ENCODE results near the gene ANKRD44. TPM values are rescaled to one million over a fixed set of nuclear protein-coding genes. Genes with fewer than 3 reads are reported as not detected.
"Not testable (repeated sequence)": the region's sequence is repeated elsewhere in the genome, so short reads cannot be mapped to it uniquely, and the experiment has no call there.

The ANKRD44 gene
- total RNA-seq, 1 donor from 2014 or later: 16.9 TPM

- no peak for DNase-seq (ENCODE audit: low read depth)
Measured at GRCh38 chr2:197031803-197032202, 278.8 kb downstream of the ANKRD44 start.

DNA sequence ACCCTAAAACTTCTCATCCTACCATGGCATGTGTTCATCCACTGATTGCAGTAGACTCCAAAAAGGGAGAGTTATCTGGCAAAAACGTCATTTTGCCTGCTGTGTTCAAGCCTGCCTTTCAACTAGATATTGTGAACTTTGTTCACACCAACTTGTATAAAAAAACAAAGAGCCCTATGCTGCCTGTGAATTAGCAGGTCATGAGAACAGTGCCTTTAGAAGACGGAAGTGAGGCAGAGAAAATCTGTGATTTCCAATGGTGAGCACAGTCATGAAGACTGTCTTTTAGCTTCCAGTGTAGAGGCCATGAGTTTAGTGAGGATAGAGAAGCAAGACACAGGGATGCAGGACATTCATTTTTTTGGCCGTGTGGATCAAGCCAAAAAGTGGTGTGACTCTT, 280.5 kb downstream of the ANKRD44 start:
- DNase-seq (ENCODE audit: low read depth): no peak

DNA sequence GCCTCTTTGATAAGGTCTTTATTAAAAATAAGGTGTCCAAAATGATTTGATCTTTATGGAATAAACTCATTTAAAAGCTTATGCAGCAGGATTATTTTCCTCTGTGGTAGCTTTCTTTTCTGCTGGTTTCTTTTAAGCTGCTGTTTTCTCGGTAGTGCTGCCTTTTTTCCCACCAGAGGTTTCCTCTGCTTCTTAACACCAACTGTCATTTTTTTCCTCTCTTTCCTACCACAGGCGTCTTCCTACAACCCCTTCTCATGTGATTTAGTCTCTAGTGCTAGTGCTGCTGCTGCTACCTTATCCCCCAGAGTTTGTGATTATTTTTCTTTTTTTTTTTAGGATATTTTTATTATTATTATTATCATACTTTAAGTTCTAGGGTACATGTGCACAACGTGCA, 281.9 kb downstream of the ANKRD44 start:
- no peak for DNase-seq (ENCODE audit: low read depth)

DNA sequence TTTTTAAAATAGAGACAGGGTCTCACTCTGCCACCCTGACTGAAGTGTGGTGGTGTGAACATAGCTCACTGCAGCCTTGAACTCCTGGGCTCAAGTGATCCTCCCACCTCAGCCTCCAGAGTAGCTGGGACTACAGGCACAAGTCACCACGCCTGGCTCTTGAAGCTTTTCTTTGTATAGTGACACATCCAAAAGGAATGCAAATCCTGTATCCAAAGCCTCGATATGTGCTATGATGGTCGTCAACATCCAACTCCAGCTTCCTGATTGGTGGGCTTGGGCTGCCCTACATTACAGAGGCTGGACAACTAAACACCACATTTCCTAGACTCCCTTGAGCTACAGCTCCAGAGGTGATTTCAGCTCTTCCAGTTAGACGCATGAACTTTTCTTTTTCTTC, 282.4 kb downstream of the ANKRD44 start:
- peak; percentile 65 for DNase-seq (ENCODE audit: low read depth)

- no peak for DNase-seq (ENCODE audit: low read depth)
Measured at GRCh38 chr2:197024206-197024605, 286.4 kb downstream of the ANKRD44 start.

GRCh38 chr2:197020921-197021320, 289.7 kb downstream of the ANKRD44 start:
- DNase-seq (ENCODE audit: low read depth): not testable (repeated sequence)

GRCh38 chr2:197013098-197013497, 297.5 kb downstream of the ANKRD44 start:
- no peak for DNase-seq (ENCODE audit: low read depth)

DNA sequence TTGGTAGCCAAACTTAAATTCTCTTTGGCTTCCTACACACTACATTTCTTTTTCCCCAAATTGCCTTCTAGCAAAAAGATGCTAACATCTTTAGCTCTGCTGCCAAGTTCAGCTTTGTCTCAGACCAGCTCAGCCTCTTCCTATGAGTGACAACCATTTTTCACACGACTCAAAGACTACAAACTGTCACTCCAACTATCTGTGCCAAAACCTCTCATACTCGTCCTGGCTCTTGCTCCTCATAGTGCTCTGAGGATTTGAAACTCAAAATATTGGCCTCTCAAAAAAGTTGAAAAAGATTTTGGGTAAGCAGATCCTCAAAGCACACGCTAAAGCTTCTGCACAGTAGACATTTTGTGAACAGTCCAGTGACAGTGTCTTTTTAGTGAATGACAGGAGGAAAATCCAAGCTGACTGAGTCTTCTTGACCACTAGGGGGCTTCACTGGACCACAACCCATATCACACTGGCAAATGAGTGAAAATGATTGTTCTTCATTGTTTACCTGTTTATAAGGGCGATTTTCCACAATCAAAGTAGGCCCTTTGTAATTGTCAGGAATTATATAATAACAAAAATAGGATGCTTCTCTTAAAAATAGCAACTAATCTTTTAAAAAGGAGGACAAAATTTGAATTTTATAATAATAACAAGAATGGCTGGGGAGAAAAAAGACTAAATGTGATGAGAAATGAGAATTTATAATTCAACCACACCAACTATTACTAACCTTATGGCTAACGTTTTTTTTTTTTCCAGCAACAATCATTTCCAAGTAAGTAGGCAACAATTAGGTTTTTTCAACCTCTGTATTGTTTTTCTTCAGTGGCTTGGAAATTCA, 298.6 kb downstream of the ANKRD44 start:
- DNase-seq (ENCODE audit: low read depth): peak; percentile 55

DNA sequence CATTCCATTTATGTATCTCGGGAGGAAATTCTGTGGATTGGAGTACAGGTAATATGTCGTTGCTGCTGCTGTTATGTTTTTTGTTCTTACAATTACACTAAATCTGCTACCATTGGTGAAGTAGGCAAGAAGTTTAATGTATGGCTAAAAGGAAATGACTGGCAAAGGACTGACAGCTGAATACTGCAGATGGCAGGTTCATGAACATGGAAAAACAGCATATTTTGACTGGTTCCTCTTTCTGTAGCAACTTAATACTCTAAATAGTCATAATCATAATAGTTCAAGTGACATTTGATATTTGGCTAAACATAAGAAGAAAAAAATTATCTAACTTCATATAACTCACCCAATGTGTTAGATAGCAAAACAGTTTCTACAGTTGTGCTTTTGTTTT, 299.6 kb downstream of the ANKRD44 start:
- DNase-seq (ENCODE audit: low read depth): no peak

GRCh38 chr2:197010200-197011020, 300.2 kb downstream of the ANKRD44 start:
- DNase-seq (ENCODE audit: low read depth): peak; percentile 23

GRCh38 chr2:197008741-197009341, 301.7 kb downstream of the ANKRD44 start:
- not testable (repeated sequence) for DNase-seq (ENCODE audit: low read depth)

GRCh38 chr2:197007716-197008628, 302.6 kb downstream of the ANKRD44 start:
- peak; percentile 65 for DNase-seq (ENCODE audit: low read depth)

DNA sequence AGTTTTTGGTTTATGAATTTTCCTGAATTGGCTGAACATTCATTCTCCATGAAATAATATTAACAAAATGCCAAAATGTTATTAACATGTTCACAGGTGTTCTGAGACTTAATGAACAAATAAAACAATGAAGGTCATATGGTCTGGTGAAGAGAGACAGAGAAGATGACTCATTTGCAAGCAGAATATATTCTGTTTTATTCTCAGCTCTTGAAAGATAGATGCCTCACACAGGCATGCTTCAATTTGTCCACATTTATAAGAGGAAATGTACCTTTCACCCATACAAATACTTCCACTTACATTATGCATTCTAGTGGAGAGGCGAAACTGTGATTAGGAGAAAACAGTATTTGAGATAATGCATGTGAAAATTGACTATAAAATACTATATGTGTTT, 308.7 kb downstream of the ANKRD44 start:
- DNase-seq (ENCODE audit: low read depth): peak; percentile 26

DNA sequence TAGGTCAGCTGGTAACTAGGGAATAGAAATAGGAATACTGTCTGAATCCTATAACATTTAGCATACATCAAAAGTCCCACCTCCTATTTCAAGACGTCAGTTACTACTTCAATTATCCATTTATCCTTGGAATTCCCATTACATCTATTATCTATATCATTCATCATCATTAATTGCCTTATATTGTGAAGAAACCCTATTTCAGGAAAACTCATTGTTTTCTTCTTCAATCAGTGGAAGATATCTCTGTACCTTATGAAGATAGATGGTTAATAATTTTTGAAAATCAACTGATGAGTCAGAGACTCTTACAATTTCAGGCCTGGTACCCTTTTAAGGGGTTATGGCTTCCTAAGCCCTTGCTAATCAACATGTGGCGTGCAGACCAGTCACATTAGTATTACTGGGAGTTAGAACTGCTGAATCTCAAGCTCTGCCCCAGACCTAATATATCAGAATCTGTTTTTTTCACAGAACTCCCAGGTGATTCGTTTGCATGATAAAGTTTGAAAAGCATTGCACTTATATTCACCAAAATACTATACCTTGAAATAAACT, 314.7 kb downstream of the ANKRD44 start:
- no peak for DNase-seq (ENCODE audit: low read depth)

DNA sequence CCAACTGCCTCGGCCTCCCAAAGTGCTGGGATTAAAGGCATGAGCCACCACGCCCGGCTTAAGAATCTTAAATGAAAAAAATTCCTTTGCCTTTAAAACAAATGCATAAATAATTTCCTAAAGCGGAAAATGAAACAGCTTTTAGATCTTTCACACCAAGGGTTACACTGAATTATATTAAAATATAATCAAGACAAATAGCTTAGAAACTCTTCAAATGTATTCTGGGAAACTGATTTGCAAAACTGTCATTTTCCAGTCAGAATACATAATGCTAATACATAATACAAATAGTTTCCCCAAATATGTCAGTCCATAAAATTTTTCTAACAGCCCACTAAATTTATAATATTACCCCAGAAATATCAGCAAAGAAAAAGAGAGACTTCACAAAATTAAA, 315.8 kb downstream of the ANKRD44 start:
- no peak for DNase-seq (ENCODE audit: low read depth)

DNA sequence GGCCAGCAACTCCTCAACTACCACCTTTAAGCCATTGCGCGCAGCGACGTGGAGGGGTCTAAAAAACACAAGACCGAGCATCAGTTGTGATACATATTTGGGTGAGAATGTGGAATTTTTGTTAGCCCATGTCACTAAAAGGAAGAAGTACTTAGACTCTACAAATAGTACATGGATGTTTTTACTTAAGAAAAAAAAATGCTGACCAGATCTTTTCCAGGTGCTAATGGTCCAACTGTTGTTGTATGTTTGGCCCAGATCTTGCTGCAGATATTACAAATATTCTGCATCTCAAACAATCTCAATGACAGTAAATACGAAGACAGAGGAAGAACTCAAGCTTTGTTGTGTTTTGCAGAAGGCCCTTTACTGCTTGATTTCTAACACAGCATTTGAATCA, 317.0 kb downstream of the ANKRD44 start:
- no peak for DNase-seq (ENCODE audit: low read depth)

DNA sequence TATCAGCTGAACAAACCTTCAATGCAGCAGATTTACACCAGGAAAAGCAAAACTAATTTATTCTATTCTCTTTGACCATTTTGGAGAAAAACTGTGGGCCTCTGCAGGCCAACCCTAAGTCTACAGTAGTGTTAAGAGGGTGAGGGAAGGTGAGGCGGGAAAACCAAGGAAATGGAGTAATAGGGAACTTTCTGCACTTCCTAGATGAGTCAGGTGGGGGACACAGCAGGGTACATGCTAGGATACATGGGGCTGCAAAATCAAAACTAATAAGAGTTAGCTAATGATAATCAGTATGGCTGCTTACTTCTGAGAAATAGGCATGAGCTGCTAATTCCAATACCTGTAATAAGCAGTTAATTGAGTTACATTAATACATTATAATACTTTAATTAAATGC, 318.1 kb downstream of the ANKRD44 start:
- DNase-seq (ENCODE audit: low read depth): no peak

DNA sequence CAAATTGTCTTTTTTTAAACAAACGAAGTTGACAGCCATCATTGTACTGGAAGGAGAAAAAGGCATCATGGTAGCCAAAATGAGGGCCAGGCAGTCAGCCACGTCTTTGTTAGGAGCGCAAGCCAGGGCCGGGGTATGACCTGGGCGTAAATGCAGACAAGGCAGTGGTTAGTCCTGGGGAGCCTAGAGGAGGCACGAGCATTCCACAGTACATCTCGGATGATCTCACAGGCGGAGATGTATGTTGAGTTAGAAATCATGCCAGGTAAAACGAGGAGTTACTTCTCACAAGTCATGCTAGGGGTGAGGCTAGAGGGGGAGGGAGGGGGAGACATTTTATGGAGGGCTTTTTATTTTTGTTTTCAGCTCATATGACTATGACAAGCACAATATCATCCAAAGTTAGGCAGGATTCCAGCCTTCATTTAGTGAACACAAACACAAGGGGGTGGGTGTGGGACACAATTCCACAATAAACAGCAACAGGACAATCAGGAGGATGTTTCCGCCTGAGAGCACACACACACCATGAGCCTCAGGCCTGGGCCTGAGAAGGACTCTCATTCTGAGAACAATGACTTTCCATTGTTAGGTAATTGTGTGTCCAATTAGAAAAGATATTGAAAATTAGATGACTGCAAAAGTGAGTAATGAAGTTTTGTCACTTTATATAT, 319.7 kb downstream of the ANKRD44 start:
- DNase-seq (ENCODE audit: low read depth): peak; percentile 60

- no peak for DNase-seq (ENCODE audit: low read depth)
Measured at GRCh38 chr2:196990092-196990491, 320.5 kb downstream of the ANKRD44 start.

DNA sequence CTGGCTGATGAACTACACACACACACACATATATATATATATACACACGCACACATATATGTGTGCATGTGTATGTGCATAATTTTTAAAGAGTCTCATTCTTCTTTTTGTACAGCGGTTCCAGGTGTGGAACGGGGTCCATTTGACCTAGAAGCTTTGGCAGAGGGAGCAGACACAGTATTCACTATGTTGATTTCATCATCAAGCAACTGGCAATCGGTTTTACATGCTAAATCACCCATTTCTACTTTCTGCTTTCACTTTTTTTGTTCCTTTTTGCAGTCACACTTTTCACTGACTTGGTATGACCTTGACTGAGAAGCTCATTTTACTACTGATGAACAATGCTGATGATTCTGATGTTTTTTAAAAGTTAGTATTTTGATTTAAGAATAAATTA, 321.1 kb downstream of the ANKRD44 start:
- no peak for DNase-seq (ENCODE audit: low read depth)

DNA sequence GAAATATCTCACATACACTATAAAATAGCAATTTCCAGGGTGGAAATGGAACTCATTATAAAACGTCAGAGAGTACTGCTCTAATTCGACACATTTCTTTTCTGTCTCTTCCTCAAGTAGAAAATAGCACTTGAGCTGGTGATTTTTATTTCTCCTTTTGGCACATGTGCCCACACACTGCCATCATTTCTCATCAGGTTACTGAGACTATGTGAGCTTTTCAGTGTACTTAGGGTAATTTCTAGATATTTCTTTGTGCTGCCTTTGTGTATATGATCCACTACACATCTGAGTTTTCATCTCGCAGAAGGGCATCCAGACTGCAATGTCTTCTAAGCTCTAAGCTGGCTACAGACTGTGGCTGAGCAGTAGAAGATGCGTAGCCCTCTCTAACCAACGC, 321.9 kb downstream of the ANKRD44 start:
- no peak for DNase-seq (ENCODE audit: low read depth)

Data from renal cortical epithelial cell (primary cell).